NCI-H2107 (cell line): ENCODE measurements around the gene NDUFV1.
"Not testable (repeated sequence)": the region's sequence is repeated elsewhere in the genome, so short reads cannot be mapped to it uniquely, and the experiment has no call there.

Experiments used
- DNase-seq: peaks from one replicate; lab custom pipeline; 2025; lab: John Stamatoyannopoulos, UW

NDUFV1 gene

GRCh38 chr11:67657300-67657699 lies 50.6 kb downstream of the NDUFV1 start:
- no peak for DNase-seq

GRCh38 chr11:67659651-67660165 lies 53.0 kb downstream of the NDUFV1 start:
- DNase-seq, result not testable (repeated sequence)

GRCh38 chr11:67660752-67661151 lies 54.0 kb downstream of the NDUFV1 start:
- not testable (repeated sequence) for DNase-seq
